HEK293 (cell line): Measurements from ENCODE around the gene SLC2A11.

Experiments used
- CTCF ChIA-PET: fragments of 350-600 bp; formaldehyde crosslinking; extraction: SDS; loops from one replicate; lab custom pipeline; 2021; ENCODE audit warnings: antibody characterized with exemption; lab: Yijun Ruan, JAX
- POLR2A ChIA-PET: fragments of 300-600 bp; formaldehyde crosslinking; extraction: SDS; loops from one replicate; lab custom pipeline; 2020; ENCODE audit warnings: antibody characterized with exemption, inconsistent platforms; lab: Yijun Ruan, JAX
- H3K27ac ChIP-seq: fragments of 200-500 bp; sonication (Bioruptor generic); 2 replicates; pipeline ENCODE4 v1.5.1; 2014; ENCODE audit warnings: low read depth, low read length, control low read depth, inconsistent platforms; ENCODE audit errors: extremely low read depth
- H3K36me3 ChIP-seq, 2 experiments: fragments of 200-500 bp in 1 of 2; sonication (Bioruptor generic) in 1 of 2; 1 replicate in 1 of 2; 2 replicates in 1 of 2; pipeline ENCODE4 v1.5.1; 2014 to 2017; ENCODE audit warnings: inconsistent platforms in 2 of 2, low read length in 2 of 2; ENCODE audit not compliant: control insufficient read depth in 2 of 2, insufficient read depth in 1 of 2
- H3K4me1 ChIP-seq: fragments of 200-500 bp; sonication (Bioruptor generic); 2 replicates; pipeline ENCODE4 v1.5.1; 2014; ENCODE audit warnings: mild to moderate bottlenecking, low read length, inconsistent platforms; ENCODE audit not compliant: control insufficient read depth, insufficient read depth
- H3K4me3 ChIP-seq: 2 replicates; pipeline ENCODE4 v1.5.1; 2011; ENCODE audit warnings: low read depth, mild to moderate bottlenecking, control low read depth, low read length, moderate library complexity
- H3K9me3 ChIP-seq: fragments of 200-500 bp; sonication (Bioruptor generic); 2 replicates; pipeline ENCODE4 v1.5.1; 2014; ENCODE audit warnings: low read depth, low read length, inconsistent platforms; ENCODE audit not compliant: control insufficient read depth, insufficient read depth
- PRDM4 ChIP-seq: fragments of 450-650 bp; formaldehyde crosslinking; IDR thresholded peaks from 2 replicates; pipeline ENCODE4 v1.5.1; 2017; ENCODE audit warnings: missing biosample characterization, missing genetic modification characterization
- TRIM28 ChIP-seq: IDR thresholded peaks from 2 replicates; pipeline ENCODE4 v1.6.1; 2011; ENCODE audit warnings: low read length, control low read depth, borderline replicate concordance
- YY1 ChIP-seq: fragments of 450-650 bp; formaldehyde crosslinking; IDR thresholded peaks from 2 replicates; pipeline ENCODE4 v1.5.1; 2018; ENCODE audit warnings: missing biosample characterization, missing genetic modification characterization
- ZBTB17 ChIP-seq: fragments of 450-650 bp; formaldehyde crosslinking; IDR thresholded peaks from 2 replicates; pipeline ENCODE4 v1.5.1; 2016; ENCODE audit warnings: missing biosample characterization, missing genetic modification characterization
- ZBTB48 ChIP-seq: fragments of 450-650 bp; formaldehyde crosslinking; IDR thresholded peaks from 2 replicates; pipeline ENCODE4 v1.5.1; 2016; ENCODE audit warnings: missing biosample characterization, missing genetic modification characterization
- ZFHX2 ChIP-seq: fragments of 450-650 bp; formaldehyde crosslinking; conservative IDR thresholded peaks from 2 replicates; pipeline ENCODE4 v1.5.1; 2016; ENCODE audit warnings: missing biosample characterization, missing genetic modification characterization
- ZFP69B ChIP-seq: fragments of 450-650 bp; formaldehyde crosslinking; IDR thresholded peaks from 2 replicates; pipeline ENCODE4 v1.5.1; 2016; ENCODE audit warnings: missing biosample characterization, missing genetic modification characterization
- ZNF10 ChIP-seq: fragments of 450-650 bp; formaldehyde crosslinking; IDR thresholded peaks from 2 replicates; pipeline ENCODE4 v1.5.1; 2017; ENCODE audit warnings: missing biosample characterization, missing genetic modification characterization
- ZNF23 ChIP-seq: fragments of 450-650 bp; formaldehyde crosslinking; IDR thresholded peaks from 2 replicates; pipeline ENCODE4 v1.5.1; 2016; ENCODE audit warnings: missing biosample characterization, missing genetic modification characterization, borderline replicate concordance
- ZNF292 ChIP-seq: fragments of 450-650 bp; formaldehyde crosslinking; IDR thresholded peaks from 2 replicates; pipeline ENCODE4 v1.5.1; 2016; ENCODE audit warnings: low read depth, missing biosample characterization, missing genetic modification characterization, borderline replicate concordance
- ZNF391 ChIP-seq: fragments of 450-650 bp; formaldehyde crosslinking; IDR thresholded peaks from 2 replicates; pipeline ENCODE4 v1.5.1; 2016; ENCODE audit warnings: low read depth, missing biosample characterization, missing genetic modification characterization, borderline replicate concordance
- ZNF629 ChIP-seq: fragments of 450-650 bp; formaldehyde crosslinking; IDR thresholded peaks from 2 replicates; pipeline ENCODE4 v1.5.1; 2017; ENCODE audit warnings: missing biosample characterization, missing genetic modification characterization
- ZNF707 ChIP-seq: fragments of 450-650 bp; formaldehyde crosslinking; IDR thresholded peaks from 2 replicates; pipeline ENCODE4 v1.5.1; 2016; ENCODE audit warnings: missing biosample characterization, missing genetic modification characterization
- ZSCAN16 ChIP-seq: fragments of 450-650 bp; formaldehyde crosslinking; IDR thresholded peaks from 2 replicates; pipeline ENCODE4 v1.5.1; 2016; ENCODE audit warnings: missing biosample characterization, missing genetic modification characterization
- ZSCAN30 ChIP-seq: fragments of 450-650 bp; IDR thresholded peaks from 2 replicates; pipeline ENCODE4 v1.5.1; 2018; ENCODE audit warnings: missing biosample characterization, mild to moderate bottlenecking, missing genetic modification characterization, moderate library complexity
- TF ChIP-seq, protein P1 (sequence below): fragments of 450-650 bp; formaldehyde crosslinking; IDR thresholded peaks from 2 replicates; pipeline ENCODE4 v1.5.1; 2017; ENCODE audit warnings: missing biosample characterization, mild to moderate bottlenecking, missing genetic modification characterization, moderate library complexity
- TF ChIP-seq, protein P2 (sequence below): fragments of 450-650 bp; formaldehyde crosslinking; IDR thresholded peaks from 2 replicates; pipeline ENCODE4 v1.5.1; 2017; ENCODE audit warnings: missing biosample characterization, missing genetic modification characterization
- TF ChIP-seq, protein P3 (sequence below): IDR thresholded peaks from 2 replicates; pipeline ENCODE4 v1.6.1; 2011; ENCODE audit warnings: mild to moderate bottlenecking, low read depth, low read length, borderline replicate concordance
- TF ChIP-seq, protein P4 (sequence below): fragments of 450-650 bp; formaldehyde crosslinking; IDR thresholded peaks from 2 replicates; pipeline ENCODE4 v1.5.1; 2016; ENCODE audit warnings: missing biosample characterization, missing genetic modification characterization
- TF ChIP-seq, protein P5 (sequence below): fragments of 450-650 bp; formaldehyde crosslinking; optimal IDR thresholded peaks from 2 replicates; pipeline ENCODE3; 2016; ENCODE audit warnings: missing biosample characterization, mild to moderate bottlenecking, missing genetic modification characterization
- TF ChIP-seq, protein P6 (sequence below): fragments of 450-650 bp; formaldehyde crosslinking; IDR thresholded peaks from 2 replicates; pipeline ENCODE4 v1.5.1; 2017; ENCODE audit warnings: missing biosample characterization, missing genetic modification characterization
- TF ChIP-seq, protein P7 (sequence below): fragments of 450-650 bp; formaldehyde crosslinking; IDR thresholded peaks from 2 replicates; pipeline ENCODE4 v1.5.1; 2016; ENCODE audit warnings: missing biosample characterization, missing genetic modification characterization

Gene SLC2A11

GRCh38 chr22:23857606-23858483, at the start of gene SLC2A11:
Gene SLC2A11, plus strand, starts transcription at chr22:23857875. Its CDS starts 125 bp downstream, at chr22:23858000.
- POLR2A ChIA-PET, result interaction anchor here (0.6 to 2.0 kb wide), 34 partner anchors 8 to 478 kb away, joined by 3 to 61 read pairs (median 6); partner anchors contain the start of genes CHCHD10, DERL3, MIF and ZNF70
- Histone ChIP-seq H3K4me1 (peaks cover 7% of the 10 kb centered on the region; the same call in 1 of the 2 replicates), H3K36me3 (no peaks in the 10 kb centered on the region), H3K4me3 (peak within 1 kb of the TSS; percentile 64), H3K27ac (peak within 1 kb of the TSS; percentile 87), H3K9me3 (no peaks in the 10 kb centered on the region)
- CTCF ChIA-PET, result interaction anchor here (0.5 to 2.4 kb wide), 20 partner anchors 8 to 472 kb away, joined by 3 to 25 read pairs (median 3); partner anchors contain the start of genes CHCHD10, MIF and VPREB3
- TF ChIP-seq, protein P1, sequence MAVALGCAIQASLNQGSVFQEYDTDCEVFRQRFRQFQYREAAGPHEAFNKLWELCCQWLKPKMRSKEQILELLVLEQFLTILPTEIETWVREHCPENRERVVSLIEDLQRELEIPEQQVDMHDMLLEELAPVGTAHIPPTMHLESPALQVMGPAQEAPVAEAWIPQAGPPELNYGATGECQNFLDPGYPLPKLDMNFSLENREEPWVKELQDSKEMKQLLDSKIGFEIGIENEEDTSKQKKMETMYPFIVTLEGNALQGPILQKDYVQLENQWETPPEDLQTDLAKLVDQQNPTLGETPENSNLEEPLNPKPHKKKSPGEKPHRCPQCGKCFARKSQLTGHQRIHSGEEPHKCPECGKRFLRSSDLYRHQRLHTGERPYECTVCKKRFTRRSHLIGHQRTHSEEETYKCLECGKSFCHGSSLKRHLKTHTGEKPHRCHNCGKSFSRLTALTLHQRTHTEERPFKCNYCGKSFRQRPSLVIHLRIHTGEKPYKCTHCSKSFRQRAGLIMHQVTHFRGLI (tag by site-specific recombination), result peak; percentile 93
- TF ChIP-seq ZNF391 (tag by site-specific recombination), result 0 out of 2 replicates have a peak, but pooled peaks have one; percentile 19
- no peak for TF ChIP-seq ZNF707 (tag by site-specific recombination)
- TF ChIP-seq, protein P2, sequence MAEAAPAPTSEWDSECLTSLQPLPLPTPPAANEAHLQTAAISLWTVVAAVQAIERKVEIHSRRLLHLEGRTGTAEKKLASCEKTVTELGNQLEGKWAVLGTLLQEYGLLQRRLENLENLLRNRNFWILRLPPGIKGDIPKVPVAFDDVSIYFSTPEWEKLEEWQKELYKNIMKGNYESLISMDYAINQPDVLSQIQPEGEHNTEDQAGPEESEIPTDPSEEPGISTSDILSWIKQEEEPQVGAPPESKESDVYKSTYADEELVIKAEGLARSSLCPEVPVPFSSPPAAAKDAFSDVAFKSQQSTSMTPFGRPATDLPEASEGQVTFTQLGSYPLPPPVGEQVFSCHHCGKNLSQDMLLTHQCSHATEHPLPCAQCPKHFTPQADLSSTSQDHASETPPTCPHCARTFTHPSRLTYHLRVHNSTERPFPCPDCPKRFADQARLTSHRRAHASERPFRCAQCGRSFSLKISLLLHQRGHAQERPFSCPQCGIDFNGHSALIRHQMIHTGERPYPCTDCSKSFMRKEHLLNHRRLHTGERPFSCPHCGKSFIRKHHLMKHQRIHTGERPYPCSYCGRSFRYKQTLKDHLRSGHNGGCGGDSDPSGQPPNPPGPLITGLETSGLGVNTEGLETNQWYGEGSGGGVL (tag by site-specific recombination), result peak; percentile 84
- TF ChIP-seq ZBTB48, result peak; percentile 16; the same call in 1 of the 2 replicates
- TF ChIP-seq YY1 (tag by site-specific recombination), result peak; percentile 71
- no peak for TF ChIP-seq ZNF292 (tag by site-specific recombination)
- TF ChIP-seq ZFP69B (tag by site-specific recombination), result peak; percentile 55
- TF ChIP-seq, protein P3, sequence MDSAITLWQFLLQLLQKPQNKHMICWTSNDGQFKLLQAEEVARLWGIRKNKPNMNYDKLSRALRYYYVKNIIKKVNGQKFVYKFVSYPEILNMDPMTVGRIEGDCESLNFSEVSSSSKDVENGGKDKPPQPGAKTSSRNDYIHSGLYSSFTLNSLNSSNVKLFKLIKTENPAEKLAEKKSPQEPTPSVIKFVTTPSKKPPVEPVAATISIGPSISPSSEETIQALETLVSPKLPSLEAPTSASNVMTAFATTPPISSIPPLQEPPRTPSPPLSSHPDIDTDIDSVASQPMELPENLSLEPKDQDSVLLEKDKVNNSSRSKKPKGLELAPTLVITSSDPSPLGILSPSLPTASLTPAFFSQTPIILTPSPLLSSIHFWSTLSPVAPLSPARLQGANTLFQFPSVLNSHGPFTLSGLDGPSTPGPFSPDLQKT, result no peak
- TF ChIP-seq, protein P4, sequence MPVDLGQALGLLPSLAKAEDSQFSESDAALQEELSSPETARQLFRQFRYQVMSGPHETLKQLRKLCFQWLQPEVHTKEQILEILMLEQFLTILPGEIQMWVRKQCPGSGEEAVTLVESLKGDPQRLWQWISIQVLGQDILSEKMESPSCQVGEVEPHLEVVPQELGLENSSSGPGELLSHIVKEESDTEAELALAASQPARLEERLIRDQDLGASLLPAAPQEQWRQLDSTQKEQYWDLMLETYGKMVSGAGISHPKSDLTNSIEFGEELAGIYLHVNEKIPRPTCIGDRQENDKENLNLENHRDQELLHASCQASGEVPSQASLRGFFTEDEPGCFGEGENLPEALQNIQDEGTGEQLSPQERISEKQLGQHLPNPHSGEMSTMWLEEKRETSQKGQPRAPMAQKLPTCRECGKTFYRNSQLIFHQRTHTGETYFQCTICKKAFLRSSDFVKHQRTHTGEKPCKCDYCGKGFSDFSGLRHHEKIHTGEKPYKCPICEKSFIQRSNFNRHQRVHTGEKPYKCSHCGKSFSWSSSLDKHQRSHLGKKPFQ (tag by site-specific recombination), result no peak
- TF ChIP-seq, protein P5, sequence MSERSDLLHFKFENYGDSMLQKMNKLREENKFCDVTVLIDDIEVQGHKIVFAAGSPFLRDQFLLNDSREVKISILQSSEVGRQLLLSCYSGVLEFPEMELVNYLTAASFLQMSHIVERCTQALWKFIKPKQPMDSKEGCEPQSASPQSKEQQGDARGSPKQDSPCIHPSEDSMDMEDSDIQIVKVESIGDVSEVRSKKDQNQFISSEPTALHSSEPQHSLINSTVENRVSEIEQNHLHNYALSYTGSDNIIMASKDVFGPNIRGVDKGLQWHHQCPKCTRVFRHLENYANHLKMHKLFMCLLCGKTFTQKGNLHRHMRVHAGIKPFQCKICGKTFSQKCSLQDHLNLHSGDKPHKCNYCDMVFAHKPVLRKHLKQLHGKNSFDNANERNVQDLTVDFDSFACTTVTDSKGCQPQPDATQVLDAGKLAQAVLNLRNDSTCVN, result peak; percentile 84
- TF ChIP-seq ZNF629 (tag by site-specific recombination), result 0 out of 2 replicates have a peak, but pooled peaks have one; percentile 3
- peak; percentile 75 for TF ChIP-seq ZFHX2
- TF ChIP-seq PRDM4 (tag by site-specific recombination), result no peak
- peak; percentile 80; the same call in 1 of the 2 replicates for TF ChIP-seq ZSCAN16
- TF ChIP-seq ZNF10, result 0 out of 2 replicates have a peak, but pooled peaks have one; percentile 45
- peak; percentile 77 for TF ChIP-seq ZBTB17 (tag by site-specific recombination)
- TF ChIP-seq ZSCAN30, result 0 out of 2 replicates have a peak, but pooled peaks have one; percentile 8
- TF ChIP-seq TRIM28, result peak; percentile 46; the same call in 1 of the 2 replicates
- TF ChIP-seq, protein P6, sequence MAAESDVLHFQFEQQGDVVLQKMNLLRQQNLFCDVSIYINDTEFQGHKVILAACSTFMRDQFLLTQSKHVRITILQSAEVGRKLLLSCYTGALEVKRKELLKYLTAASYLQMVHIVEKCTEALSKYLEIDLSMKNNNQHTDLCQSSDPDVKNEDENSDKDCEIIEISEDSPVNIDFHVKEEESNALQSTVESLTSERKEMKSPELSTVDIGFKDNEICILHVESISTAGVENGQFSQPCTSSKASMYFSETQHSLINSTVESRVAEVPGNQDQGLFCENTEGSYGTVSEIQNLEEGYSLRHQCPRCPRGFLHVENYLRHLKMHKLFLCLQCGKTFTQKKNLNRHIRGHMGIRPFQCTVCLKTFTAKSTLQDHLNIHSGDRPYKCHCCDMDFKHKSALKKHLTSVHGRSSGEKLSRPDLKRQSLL, result peak; percentile 69; the same call in 1 of the 2 replicates
- TF ChIP-seq, protein P7, sequence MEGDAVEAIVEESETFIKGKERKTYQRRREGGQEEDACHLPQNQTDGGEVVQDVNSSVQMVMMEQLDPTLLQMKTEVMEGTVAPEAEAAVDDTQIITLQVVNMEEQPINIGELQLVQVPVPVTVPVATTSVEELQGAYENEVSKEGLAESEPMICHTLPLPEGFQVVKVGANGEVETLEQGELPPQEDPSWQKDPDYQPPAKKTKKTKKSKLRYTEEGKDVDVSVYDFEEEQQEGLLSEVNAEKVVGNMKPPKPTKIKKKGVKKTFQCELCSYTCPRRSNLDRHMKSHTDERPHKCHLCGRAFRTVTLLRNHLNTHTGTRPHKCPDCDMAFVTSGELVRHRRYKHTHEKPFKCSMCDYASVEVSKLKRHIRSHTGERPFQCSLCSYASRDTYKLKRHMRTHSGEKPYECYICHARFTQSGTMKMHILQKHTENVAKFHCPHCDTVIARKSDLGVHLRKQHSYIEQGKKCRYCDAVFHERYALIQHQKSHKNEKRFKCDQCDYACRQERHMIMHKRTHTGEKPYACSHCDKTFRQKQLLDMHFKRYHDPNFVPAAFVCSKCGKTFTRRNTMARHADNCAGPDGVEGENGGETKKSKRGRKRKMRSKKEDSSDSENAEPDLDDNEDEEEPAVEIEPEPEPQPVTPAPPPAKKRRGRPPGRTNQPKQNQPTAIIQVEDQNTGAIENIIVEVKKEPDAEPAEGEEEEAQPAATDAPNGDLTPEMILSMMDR (tag by site-specific recombination), result peak; percentile 45; the same call in 1 of the 2 replicates
- TF ChIP-seq ZNF23 (tag by site-specific recombination), result no peak
